HG03571 (cell line): ENCODE data around the gene TBC1D22A.

Experiments used
- ATAC-seq: cut with Tn5 transposase; IDR thresholded peaks from one replicate; pipeline ENCODE4 v1.9.1; 2021; ENCODE audit not compliant: unreplicated experiment

Gene TBC1D22A

GRCh38 chr22:47051441-47052071 lies 289.1 kb downstream of the TBC1D22A start:
- no peak for ATAC-seq

- no peak for ATAC-seq
Observed at GRCh38 chr22:47052236-47053012, 290.0 kb downstream of the TBC1D22A start.

- ATAC-seq, result no peak
Observed at GRCh38 chr22:47053013-47053725, 290.7 kb downstream of the TBC1D22A start.

GRCh38 chr22:47053726-47054141 lies 291.3 kb downstream of the TBC1D22A start:
- ATAC-seq, result no peak

GRCh38 chr22:47054231-47055072 lies 292.0 kb downstream of the TBC1D22A start:
- ATAC-seq, result no peak

- ATAC-seq, result no peak
Observed at GRCh38 chr22:47055073-47055355, 292.6 kb downstream of the TBC1D22A start.

GRCh38 chr22:47055461-47055860 lies 293.0 kb downstream of the TBC1D22A start:
- no peak for ATAC-seq

- no peak for ATAC-seq
Observed at GRCh38 chr22:47055921-47056320, 293.5 kb downstream of the TBC1D22A start.

GRCh38 chr22:47056361-47056760 lies 293.9 kb downstream of the TBC1D22A start:
- ATAC-seq, result no peak

- ATAC-seq, result no peak
Observed at GRCh38 chr22:47056776-47057470, 294.5 kb downstream of the TBC1D22A start.

- no peak for ATAC-seq
Observed at GRCh38 chr22:47057916-47058585, 295.6 kb downstream of the TBC1D22A start.

GRCh38 chr22:47059076-47059475 lies 296.6 kb downstream of the TBC1D22A start:
- no peak for ATAC-seq

- ATAC-seq, result no peak
Observed at GRCh38 chr22:47059701-47060161, 297.3 kb downstream of the TBC1D22A start.

- ATAC-seq, result no peak
Observed at GRCh38 chr22:47060718-47061117, 298.3 kb downstream of the TBC1D22A start.

GRCh38 chr22:47061226-47061625 lies 298.8 kb downstream of the TBC1D22A start:
- ATAC-seq, result no peak

GRCh38 chr22:47062126-47062525 lies 299.7 kb downstream of the TBC1D22A start:
- ATAC-seq, result no peak

- ATAC-seq, result no peak
Observed at GRCh38 chr22:47063071-47063509, 300.6 kb downstream of the TBC1D22A start.

GRCh38 chr22:47063606-47064005 lies 301.2 kb downstream of the TBC1D22A start:
- ATAC-seq, result no peak

GRCh38 chr22:47064016-47064415 lies 301.6 kb downstream of the TBC1D22A start:
- no peak for ATAC-seq

- ATAC-seq, result no peak
Observed at GRCh38 chr22:47064416-47064815, 302.0 kb downstream of the TBC1D22A start.
